HepG2 (cell line): ENCODE results near the gene ARHGEF39.

Source experiments
- CTCF ChIP-seq: sonication (generic); formaldehyde crosslinking; IDR thresholded peaks from 2 replicates; pipeline ENCODE4 v1.5.0; 2020; ENCODE audit warnings: mild to moderate bottlenecking, missing genetic modification reagents, moderate library complexity
- SP1 ChIP-seq, 2 experiments: fragments of 450-650 bp in 1 of 2; sonication (generic) in 1 of 2; formaldehyde crosslinking in 1 of 2; IDR thresholded peaks; 2 replicates each; pipeline versions ENCODE4 v1.4.0 to v1.6.1; 2016 to 2020; ENCODE audit warnings: missing genetic modification reagents in 1 of 2
- ZBTB49 ChIP-seq: sonication (generic); formaldehyde crosslinking; IDR thresholded peaks from 2 replicates; pipeline ENCODE4 v1.4.0; 2020; ENCODE audit warnings: missing genetic modification reagents, borderline replicate concordance

- TF ChIP-seq ZBTB49 (CRISPR knock-in tag), result no peak
- no peak for TF ChIP-seq SP1 (IDR thresholded peaks at IDR 0.05)
- no peak for TF ChIP-seq SP1 (CRISPR knock-in tag; IDR thresholded peaks at IDR 0.05)
- no peak for TF ChIP-seq CTCF
Observed at GRCh38 chr9:35683323-35683722, 18.3 kb upstream of the ARHGEF39 start.
